GM12878 (cell line): Measurements from ENCODE around the gene ATRNL1. TPM values are rescaled to one million over a fixed set of nuclear protein-coding genes. Genes with fewer than 3 reads are reported as not detected.

ENCODE experiments used
- ATAC-seq: fragments of 200-7000 bp; cut with Tn5 transposase; 3 replicates; pipeline ENCODE4 v1.9.1; 2020; ENCODE audit warnings: mild to moderate bottlenecking, moderate library complexity
- BruUV-seq: library from RNA; stranded (reverse); fragments of 400-500 nt; replicated peaks from 2 replicates; lab custom pipeline; 2021; lab: Mats Ljungman, UMichigan
- CTCF ChIA-PET: fragments of 300-600 bp; sonication (Branson Sonifier 250); formaldehyde crosslinking; extraction: SDS; loops from one replicate; lab custom pipeline; 2021; ENCODE audit warnings: inconsistent platforms; lab: Yijun Ruan, JAX
- POLR2A ChIA-PET: fragments of 350-600 bp; formaldehyde crosslinking; extraction: SDS; loops from one replicate; lab custom pipeline; 2021; ENCODE audit warnings: inconsistent platforms; lab: Charles Lee
- RAD21 ChIA-PET: fragments of 300-600 bp; sonication (Branson Sonifier 250); formaldehyde crosslinking; loops from one replicate; lab custom pipeline; 2023; ENCODE audit warnings: antibody characterized with exemption; ENCODE audit not compliant: unreplicated experiment; lab: Charles Lee
- SMC1A ChIA-PET: fragments of 300-600 bp; sonication (Branson Sonifier 250); formaldehyde crosslinking; loops from one replicate; lab custom pipeline; 2023; ENCODE audit not compliant: unreplicated experiment, uncharacterized antibody; lab: Charles Lee
- DNase-seq: peaks from one replicate; pipeline ENCODE4 v3.0.0-alpha.2; 2011; ENCODE audit warnings: low read depth, low spot score
- FAIRE-seq: peaks from 3 replicates; lab custom pipeline; 2011; peaks lifted over from hg19 to GRCh38; lab: Jason Lieb, UNC
- H2AFZ ChIP-seq: 2 replicates; pipeline ENCODE4 v1.6.0; 2011; ENCODE audit warnings: low read depth, low read length, control low read depth; ENCODE audit not compliant: control insufficient read depth
- H3K27ac ChIP-seq: 2 replicates; pipeline ENCODE4 v1.5.1; 2011; ENCODE audit warnings: control low read depth; ENCODE audit not compliant: control insufficient read depth, insufficient read depth
- H3K27me3 ChIP-seq, 2 experiments: replicated peaks in 1 of 2; 2 replicates each; pipeline versions ENCODE4 v1.6.0 to v1.6.1; 2011; ENCODE audit warnings: low read length in 1 of 2; ENCODE audit not compliant: control insufficient read depth in 2 of 2, insufficient read depth in 2 of 2
- H3K36me3 ChIP-seq, 2 experiments: 2 replicates each; pipeline ENCODE4 v1.5.1; 2011; ENCODE audit warnings: low read length in 1 of 2; ENCODE audit not compliant: control insufficient read depth in 2 of 2, insufficient read depth in 2 of 2
- H3K4me1 ChIP-seq: 2 replicates; pipeline ENCODE4 v1.6.1; 2011; ENCODE audit warnings: mild to moderate bottlenecking, low read length, moderate library complexity, mixed read lengths; ENCODE audit not compliant: control insufficient read depth, insufficient read depth
- H3K4me2 ChIP-seq: 2 replicates; pipeline ENCODE4 v1.6.0; 2011; ENCODE audit warnings: control low read depth; ENCODE audit not compliant: control insufficient read depth, insufficient read depth
- H3K4me3 ChIP-seq: fragments of 200-600 bp; sonication (generic); 2 replicates; pipeline ENCODE4 v1.5.1; 2016
- H3K79me2 ChIP-seq: 2 replicates; pipeline ENCODE4 v1.6.0; 2011; ENCODE audit warnings: low read length; ENCODE audit not compliant: control insufficient read depth, insufficient read depth
- H3K9ac ChIP-seq: 2 replicates; pipeline ENCODE4 v1.8.0; 2011; ENCODE audit warnings: low read length, control low read depth, mixed read lengths; ENCODE audit not compliant: control insufficient read depth, insufficient read depth
- H3K9me3 ChIP-seq: replicated peaks from 3 replicates; pipeline ENCODE4 v1.5.1; 2011; ENCODE audit warnings: mild to moderate bottlenecking, low read length; ENCODE audit not compliant: control insufficient read depth, insufficient read depth
- H4K20me1 ChIP-seq: 2 replicates; pipeline ENCODE4 v1.6.0; 2011; ENCODE audit not compliant: control insufficient read depth, insufficient read depth
- ATF7 ChIP-seq: fragments of 450-650 bp; IDR thresholded peaks from 2 replicates; pipeline ENCODE4 v1.6.1; 2016; ENCODE audit warnings: low read depth, mild to moderate bottlenecking
- BMI1 ChIP-seq: fragments of 450-650 bp; IDR thresholded peaks from 2 replicates; pipeline ENCODE4 v1.6.1; 2016; ENCODE audit warnings: mild to moderate bottlenecking, moderate library complexity, borderline replicate concordance
- BRCA1 ChIP-seq: IDR thresholded peaks from 2 replicates; pipeline ENCODE4 v1.6.1; 2011; ENCODE audit warnings: low read depth, low read length, improper control_type of control experiment
- CEBPB ChIP-seq, 2 experiments: fragments of 150-350 bp in 1 of 2; IDR thresholded peaks; 2 replicates each; pipeline ENCODE4 v1.6.1; 2012 to 2014; ENCODE audit warnings: low read depth in 2 of 2, low read length in 2 of 2, borderline replicate concordance in 1 of 2, inconsistent platforms in 1 of 2
- EP300 ChIP-seq, 2 experiments: fragments of 150-350 bp in 1 of 2; IDR thresholded peaks; 2 replicates each; pipeline ENCODE4 v1.6.1; 2011 to 2012; ENCODE audit warnings: low read depth in 2 of 2, low read length in 2 of 2, borderline replicate concordance in 1 of 2, improper control_type of control experiment in 1 of 2, inconsistent platforms in 1 of 2; ENCODE audit not compliant: control insufficient read depth in 1 of 2
- IKZF1 ChIP-seq: fragments of 450-650 bp; conservative IDR thresholded peaks from 2 replicates; pipeline ENCODE4 v1.6.1; 2017; ENCODE audit warnings: antibody characterized with exemption, mild to moderate bottlenecking
- IKZF2 ChIP-seq, 2 experiments: fragments of 450-650 bp; IDR thresholded peaks; 2 replicates each; pipeline ENCODE4 v1.6.1; 2017; ENCODE audit warnings: mild to moderate bottlenecking in 2 of 2, moderate library complexity in 2 of 2
- KAT2A ChIP-seq: conservative IDR thresholded peaks from 2 replicates; pipeline ENCODE4 v1.6.1; 2011; ENCODE audit warnings: low read depth, low read length; ENCODE audit not compliant: control insufficient read depth
- MEF2B ChIP-seq: fragments of 450-650 bp; IDR thresholded peaks from 2 replicates; pipeline ENCODE4 v1.6.1; 2018; ENCODE audit warnings: mild to moderate bottlenecking, moderate library complexity; ENCODE audit not compliant: partially characterized antibody, poor library complexity, severe bottlenecking
- NR2C1 ChIP-seq: fragments of 450-650 bp; IDR thresholded peaks from 2 replicates; pipeline ENCODE4 v1.6.1; 2017; ENCODE audit warnings: antibody characterized with exemption, mild to moderate bottlenecking, moderate library complexity
- NR2C2 ChIP-seq: IDR thresholded peaks from 2 replicates; pipeline ENCODE4 v1.6.1; 2011; ENCODE audit warnings: borderline replicate concordance, low read depth; ENCODE audit not compliant: control insufficient read depth, insufficient read length
- RELA ChIP-seq: fragments of 450-650 bp; IDR thresholded peaks from 2 replicates; pipeline ENCODE4 v1.8.0; 2014; ENCODE audit warnings: borderline replicate concordance; ENCODE audit not compliant: partially characterized antibody
- SREBF1 ChIP-seq: IDR thresholded peaks from 2 replicates; pipeline ENCODE4 v1.6.1; 2012; ENCODE audit warnings: mild to moderate bottlenecking, low read length
- SUZ12 ChIP-seq: fragments of 200-600 bp; sonication (generic); IDR thresholded peaks from one replicate; pipeline ENCODE4 v1.6.1; 2018; ENCODE audit warnings: antibody characterized with exemption, mild to moderate bottlenecking; ENCODE audit not compliant: unreplicated experiment
- TCF7 ChIP-seq: IDR thresholded peaks from 2 replicates; pipeline ENCODE4 v1.6.1; 2014; ENCODE audit warnings: antibody characterized with exemption, borderline replicate concordance
- ZBED1 ChIP-seq: IDR thresholded peaks from 2 replicates; pipeline ENCODE4 v1.6.1; 2016; ENCODE audit warnings: borderline replicate concordance
- WGBS: methylation state at CpG from one replicate; pipeline ENCODE4 v1.1.6; 2016; ENCODE audit warnings: low lambda C conversion rate; ENCODE audit not compliant: insufficient replicate concordance, insufficient coverage; ENCODE audit errors: missing lambda C conversion rate; 5-methylcytosine and 5-hydroxymethylcytosine counted together
- in situ Hi-C: fragments of 300-500 bp; cut with MboI; formaldehyde crosslinking; loops from 9 replicates; pipeline ENCODE4 v1.14.3; 2018; ENCODE audit warnings: mixed read lengths
- intact Hi-C: fragments of 100-400 bp; cut with micrococcal nuclease; formaldehyde crosslinking; loops from one replicate; pipeline ENCODE4 v1.14.2; 2022; ENCODE audit not compliant: unreplicated experiment
- polyA plus RNA-seq, 11 experiments: library from polyadenylated mRNA; depleted of rRNA in 4 of 11; unstranded in 6 of 11; stranded (reverse) in 5 of 11; fragments of >200 nt; fragmentation: Nextera tagmentation in 4 of 11; fragmentation: Illumina TruSeq in 1 of 11; extraction: Ambion mirVana in 4 of 11; extraction: Trizol in 1 of 11; gene quantifications; 1 replicate in 1 of 11; 2 replicates in 10 of 11; pipeline versions ENCODE4 v1.2.1 to v1.2.3, GENCODE V29; 2011 to 2016; ENCODE audit warnings: inconsistent platforms in 2 of 11, missing spikeins in 2 of 11, low read depth in 1 of 11
- total RNA-seq, 4 experiments: library from RNA; depleted of rRNA in 3 of 4; stranded (reverse); fragments of >200 nt in 3 of 4; fragmentation: Illumina TruSeq in 1 of 4; extraction: Trizol in 1 of 4; gene quantifications; 2 replicates each; pipeline versions ENCODE4 v1.2.1 to v1.2.3, GENCODE V29; 2013 to 2021
- TF ChIP-seq, protein P1 (sequence below): fragments of 450-650 bp; IDR thresholded peaks from 2 replicates; pipeline ENCODE4 v1.6.1; 2017; ENCODE audit warnings: low read depth, mild to moderate bottlenecking, moderate library complexity
- TF ChIP-seq, protein P2 (sequence below): IDR thresholded peaks from 2 replicates; pipeline ENCODE4 v1.6.1; 2012; ENCODE audit warnings: low read depth, low read length, improper control_type of control experiment
- TF ChIP-seq, protein P3 (sequence below): IDR thresholded peaks from 2 replicates; pipeline ENCODE4 v1.6.1; 2012; ENCODE audit warnings: low read length, inconsistent platforms
- TF ChIP-seq, protein P4 (sequence below): fragments of 450-650 bp; IDR thresholded peaks from 2 replicates; pipeline ENCODE4 v1.6.1; 2016; ENCODE audit warnings: mild to moderate bottlenecking

Gene ATRNL1
- total and polyA plus RNA-seq, 10 of the 15 experiments (the other 5 are each of a cell fraction or from before 2014, with no cell fraction given), result 0.03 to 1.4 (median 0.34) TPM

DNA sequence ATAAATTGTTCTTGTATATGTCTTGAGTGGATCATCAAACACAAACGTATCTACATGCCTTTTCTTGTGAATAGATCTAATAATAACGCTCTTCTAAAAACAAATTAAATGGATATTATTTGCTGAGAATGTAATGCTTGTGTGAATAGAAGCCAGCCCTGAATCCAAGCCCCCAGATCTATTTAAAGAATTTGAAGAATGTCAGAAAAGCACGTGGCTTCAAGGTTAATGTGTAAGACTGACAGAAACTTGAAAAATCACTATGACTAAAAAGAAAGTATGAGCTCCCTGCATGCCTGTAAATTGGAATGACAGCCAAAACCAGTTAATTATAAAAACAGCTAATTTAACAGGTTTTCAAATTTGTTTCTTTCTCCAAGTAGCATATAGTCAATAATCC is 43.2 kb upstream of the ATRNL1 start:
- H3K4me2 ChIP-seq, result no peak overlapping the region
- POLR2A ChIA-PET, result no interaction called here
- H3K27ac ChIP-seq, result no peak overlapping the region
- H3K4me3 ChIP-seq, result no peak overlapping the region
- ATAC-seq (no peak), FAIRE-seq (no peak), DNase-seq (no peak)
- intact Hi-C loops, result no loop called here
- no peaks in the 10 kb centered on the region for H3K79me2 ChIP-seq
- no peaks in the 10 kb centered on the region for H4K20me1 ChIP-seq
- SMC1A ChIA-PET, result interaction anchor here (0.7 to 1.1 kb wide), 3 partner anchors 10 to 58 kb away, joined by 3 read pairs; no protein-coding TSS in a partner anchor
- WGBS, result 18% methylated on average over 3 of the region's 3 CpGs
- no peaks in the 10 kb centered on the region; a peak in 2 of 4 replicates for H3K27me3 ChIP-seq
- H3K9me3 ChIP-seq, result no peaks in the 10 kb centered on the region
- TF ChIP-seq TCF7, result no peak
- no peak for TF ChIP-seq IKZF2 (IDR thresholded peaks at IDR 0.05)
- TF ChIP-seq, protein P1, sequence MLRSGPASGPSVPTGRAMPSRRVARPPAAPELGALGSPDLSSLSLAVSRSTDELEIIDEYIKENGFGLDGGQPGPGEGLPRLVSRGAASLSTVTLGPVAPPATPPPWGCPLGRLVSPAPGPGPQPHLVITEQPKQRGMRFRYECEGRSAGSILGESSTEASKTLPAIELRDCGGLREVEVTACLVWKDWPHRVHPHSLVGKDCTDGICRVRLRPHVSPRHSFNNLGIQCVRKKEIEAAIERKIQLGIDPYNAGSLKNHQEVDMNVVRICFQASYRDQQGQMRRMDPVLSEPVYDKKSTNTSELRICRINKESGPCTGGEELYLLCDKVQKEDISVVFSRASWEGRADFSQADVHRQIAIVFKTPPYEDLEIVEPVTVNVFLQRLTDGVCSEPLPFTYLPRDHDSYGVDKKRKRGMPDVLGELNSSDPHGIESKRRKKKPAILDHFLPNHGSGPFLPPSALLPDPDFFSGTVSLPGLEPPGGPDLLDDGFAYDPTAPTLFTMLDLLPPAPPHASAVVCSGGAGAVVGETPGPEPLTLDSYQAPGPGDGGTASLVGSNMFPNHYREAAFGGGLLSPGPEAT, result no peak
- TF ChIP-seq ZBED1, result no peak
- TF ChIP-seq, protein P2, sequence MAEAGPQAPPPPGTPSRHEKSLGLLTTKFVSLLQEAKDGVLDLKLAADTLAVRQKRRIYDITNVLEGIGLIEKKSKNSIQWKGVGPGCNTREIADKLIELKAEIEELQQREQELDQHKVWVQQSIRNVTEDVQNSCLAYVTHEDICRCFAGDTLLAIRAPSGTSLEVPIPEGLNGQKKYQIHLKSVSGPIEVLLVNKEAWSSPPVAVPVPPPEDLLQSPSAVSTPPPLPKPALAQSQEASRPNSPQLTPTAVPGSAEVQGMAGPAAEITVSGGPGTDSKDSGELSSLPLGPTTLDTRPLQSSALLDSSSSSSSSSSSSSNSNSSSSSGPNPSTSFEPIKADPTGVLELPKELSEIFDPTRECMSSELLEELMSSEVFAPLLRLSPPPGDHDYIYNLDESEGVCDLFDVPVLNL, result no peak
- TF ChIP-seq NR2C2, result no peak
- TF ChIP-seq NR2C1, result no peak
- TF ChIP-seq RELA, result no peak
- TF ChIP-seq BMI1, result no peak
- TF ChIP-seq BRCA1, result no peak
- TF ChIP-seq ATF7, result no peak
- TF ChIP-seq, protein P3, sequence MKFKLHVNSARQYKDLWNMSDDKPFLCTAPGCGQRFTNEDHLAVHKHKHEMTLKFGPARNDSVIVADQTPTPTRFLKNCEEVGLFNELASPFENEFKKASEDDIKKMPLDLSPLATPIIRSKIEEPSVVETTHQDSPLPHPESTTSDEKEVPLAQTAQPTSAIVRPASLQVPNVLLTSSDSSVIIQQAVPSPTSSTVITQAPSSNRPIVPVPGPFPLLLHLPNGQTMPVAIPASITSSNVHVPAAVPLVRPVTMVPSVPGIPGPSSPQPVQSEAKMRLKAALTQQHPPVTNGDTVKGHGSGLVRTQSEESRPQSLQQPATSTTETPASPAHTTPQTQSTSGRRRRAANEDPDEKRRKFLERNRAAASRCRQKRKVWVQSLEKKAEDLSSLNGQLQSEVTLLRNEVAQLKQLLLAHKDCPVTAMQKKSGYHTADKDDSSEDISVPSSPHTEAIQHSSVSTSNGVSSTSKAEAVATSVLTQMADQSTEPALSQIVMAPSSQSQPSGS, result no peak
- TF ChIP-seq CEBPB (IDR thresholded peaks at IDR 0.05; ENCODE audit: borderline replicate concordance in 1 of 2, low read depth in 2 of 2, low read length in 2 of 2), result no peak
- no peak for TF ChIP-seq SUZ12
- TF ChIP-seq IKZF1, result no peak
- no peak for TF ChIP-seq SREBF1
- TF ChIP-seq, protein P4, sequence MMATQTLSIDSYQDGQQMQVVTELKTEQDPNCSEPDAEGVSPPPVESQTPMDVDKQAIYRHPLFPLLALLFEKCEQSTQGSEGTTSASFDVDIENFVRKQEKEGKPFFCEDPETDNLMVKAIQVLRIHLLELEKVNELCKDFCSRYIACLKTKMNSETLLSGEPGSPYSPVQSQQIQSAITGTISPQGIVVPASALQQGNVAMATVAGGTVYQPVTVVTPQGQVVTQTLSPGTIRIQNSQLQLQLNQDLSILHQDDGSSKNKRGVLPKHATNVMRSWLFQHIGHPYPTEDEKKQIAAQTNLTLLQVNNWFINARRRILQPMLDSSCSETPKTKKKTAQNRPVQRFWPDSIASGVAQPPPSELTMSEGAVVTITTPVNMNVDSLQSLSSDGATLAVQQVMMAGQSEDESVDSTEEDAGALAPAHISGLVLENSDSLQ, result no peak
- no peak for TF ChIP-seq EP300 (IDR thresholded peaks at IDR 0.05; ENCODE audit: borderline replicate concordance in 1 of 2, control insufficient read depth in 1 of 2, low read depth in 2 of 2, low read length in 2 of 2)
- TF ChIP-seq MEF2B, result no peak
- TF ChIP-seq KAT2A, result no peak
- no peak overlapping the region for H3K9ac ChIP-seq
- H2AFZ ChIP-seq, result no peak overlapping the region
- in situ Hi-C loops, result no loop called here
- RAD21 ChIA-PET, result interaction anchor here (0.6 kb wide), 1 partner anchor 28 kb away, joined by 3 read pairs; no protein-coding TSS in a partner anchor
- CTCF ChIA-PET, result no interaction called here
- H3K36me3 ChIP-seq, result no peaks in the 10 kb centered on the region
- no TSS peak for BruUV-seq
- no peaks in the 10 kb centered on the region for H3K4me1 ChIP-seq
